ENCODE data around the gene GRIN2B. TPM values are rescaled to one million over a fixed set of nuclear protein-coding genes. Genes with fewer than 3 reads are reported as not detected.

GRIN2B gene
- total RNA-seq, result not detected
- polyA plus RNA-seq, result under 1 TPM in 1 of 2 donors, not detected in 1; 0.01 TPM

- intact Hi-C loops (cut with micrococcal nuclease), result no loop called here
- Histone ChIP-seq H3K27me3 (ENCODE audit: insufficient read depth, low read length) (peaks cover 10% of the 10 kb centered on the region), H3K4me3 (ENCODE audit: low read length in 2 of 2) (no peak within 1 kb of the TSS), H3K4me1 (ENCODE audit: insufficient read depth, low read length) (no peaks in the 10 kb centered on the region), H3K36me3 (ENCODE audit: insufficient read depth, low read length) (no peaks in the 10 kb centered on the region), H3K27ac (ENCODE audit: low read depth, low read length) (no peak within 1 kb of the TSS), H3K9me3 (ENCODE audit: control insufficient read depth in 1 of 2, low read length in 2 of 2) (no peaks in the 10 kb centered on the region)
- DNase-seq, result no peak
- peaks cover 0 to 7% (median 3%) of the 10 kb centered on the region in 8 donors for H3K9me3 Mint-ChIP-seq
- no peak within 1 kb of the TSS for H3K27ac Mint-ChIP-seq
- no peaks in the 10 kb centered on the region for H3K36me3 Mint-ChIP-seq
- H3K27me3 Mint-ChIP-seq, result peaks cover 45 to 50% of the 10 kb centered on the region in 2 donors
- H3K4me1 Mint-ChIP-seq, result peaks cover 1 to 15% (median 11%) of the 10 kb centered on the region in 4 donors
- H3K4me3 Mint-ChIP-seq, result peak within 1 kb of the TSS in 7 of 8 donors; percentile 8 to 69 (median 35)
- ChIA-PET CTCF (ENCODE audit: partially characterized antibody) (no interaction called here), POLR2A (ENCODE audit: partially characterized antibody) (no interaction called here)
Observed at GRCh38 chr12:13981296-13981962, at the start of gene GRIN2B. Gene GRIN2B (minus strand): TSS chr12:13981602. CDS start chr12:13866208, 115,394 bp downstream.

GRCh38 chr12:14026537-14026936, 45.1 kb upstream of the GRIN2B start:
- H3K4me1 ChIP-seq (ENCODE audit: insufficient read depth, low read length), result no peaks in the 10 kb centered on the region
- H3K4me1 Mint-ChIP-seq, result no peaks in the 10 kb centered on the region
- H3K9me3 ChIP-seq (ENCODE audit: control insufficient read depth in 1 of 2, low read length in 2 of 2), result no peaks in the 10 kb centered on the region
- H3K36me3 ChIP-seq (ENCODE audit: insufficient read depth, low read length), result no peaks in the 10 kb centered on the region
- no peak overlapping the region for H3K4me3 ChIP-seq (ENCODE audit: low read length in 2 of 2)
- no peak overlapping the region for H3K4me3 Mint-ChIP-seq
- H3K27me3 Mint-ChIP-seq, result peaks cover 1 to 4% of the 10 kb centered on the region in 2 donors
- no peaks in the 10 kb centered on the region for H3K36me3 Mint-ChIP-seq
- no peak overlapping the region for H3K27ac ChIP-seq (ENCODE audit: low read depth, low read length)
- intact Hi-C loops (cut with micrococcal nuclease), result no loop called here
- H3K27me3 ChIP-seq (ENCODE audit: insufficient read depth, low read length), result no peaks in the 10 kb centered on the region
- H3K27ac Mint-ChIP-seq, result no peak overlapping the region
- H3K9me3 Mint-ChIP-seq, result peaks cover 0 to 8% (median 0%) of the 10 kb centered on the region in 8 donors
- DNase-seq, result no peak
- CTCF ChIA-PET (ENCODE audit: partially characterized antibody), result no interaction called here
- POLR2A ChIA-PET (ENCODE audit: partially characterized antibody), result no interaction called here

GRCh38 chr12:14024591-14024990, 43.2 kb upstream of the GRIN2B start:
- Histone ChIP-seq H3K4me3 (ENCODE audit: low read length in 2 of 2) (no peak overlapping the region), H3K4me1 (ENCODE audit: insufficient read depth, low read length) (no peaks in the 10 kb centered on the region), H3K36me3 (ENCODE audit: insufficient read depth, low read length) (no peaks in the 10 kb centered on the region), H3K9me3 (ENCODE audit: control insufficient read depth in 1 of 2, low read length in 2 of 2) (no peaks in the 10 kb centered on the region), H3K27me3 (ENCODE audit: insufficient read depth, low read length) (no peaks in the 10 kb centered on the region), H3K27ac (ENCODE audit: low read depth, low read length) (no peak overlapping the region)
- Mint-ChIP-seq H3K27ac (no peak overlapping the region), H3K9me3 (peaks cover 0 to 8% (median 0%) of the 10 kb centered on the region in 8 donors), H3K36me3 (no peaks in the 10 kb centered on the region), H3K4me3 (no peak overlapping the region), H3K4me1 (no peaks in the 10 kb centered on the region), H3K27me3 (peaks cover 1 to 4% of the 10 kb centered on the region in 2 donors)
- CTCF ChIA-PET (ENCODE audit: partially characterized antibody), result no interaction called here
- no peak for DNase-seq
- intact Hi-C loops (cut with micrococcal nuclease), result no loop called here
- POLR2A ChIA-PET (ENCODE audit: partially characterized antibody), result no interaction called here

- Mint-ChIP-seq H3K27ac (no peak overlapping the region), H3K4me3 (no peak overlapping the region), H3K9me3 (peaks cover 0 to 3% (median 0%) of the 10 kb centered on the region in 8 donors), H3K4me1 (no peaks in the 10 kb centered on the region), H3K36me3 (no peaks in the 10 kb centered on the region), H3K27me3 (no peaks in the 10 kb centered on the region)
- ChIA-PET CTCF (ENCODE audit: partially characterized antibody) (no interaction called here), POLR2A (ENCODE audit: partially characterized antibody) (no interaction called here)
- no peaks in the 10 kb centered on the region for H3K9me3 ChIP-seq (ENCODE audit: control insufficient read depth in 1 of 2, low read length in 2 of 2)
- no peaks in the 10 kb centered on the region for H3K36me3 ChIP-seq (ENCODE audit: insufficient read depth, low read length)
- intact Hi-C loops (cut with micrococcal nuclease), result no loop called here
- H3K27ac ChIP-seq (ENCODE audit: low read depth, low read length), result no peak overlapping the region
- no peak overlapping the region for H3K4me3 ChIP-seq (ENCODE audit: low read length in 2 of 2)
- no peaks in the 10 kb centered on the region for H3K27me3 ChIP-seq (ENCODE audit: insufficient read depth, low read length)
- H3K4me1 ChIP-seq (ENCODE audit: insufficient read depth, low read length), result no peaks in the 10 kb centered on the region
- DNase-seq, result no peak
Observed at GRCh38 chr12:14018080-14018479, 36.7 kb upstream of the GRIN2B start.

GRCh38 chr12:14010989-14011388, 29.6 kb upstream of the GRIN2B start:
- no peaks in the 10 kb centered on the region for H3K27me3 Mint-ChIP-seq
- H3K4me3 Mint-ChIP-seq, result no peak overlapping the region
- Histone ChIP-seq H3K36me3 (ENCODE audit: insufficient read depth, low read length) (no peaks in the 10 kb centered on the region), H3K4me3 (ENCODE audit: low read length in 2 of 2) (no peak overlapping the region), H3K27me3 (ENCODE audit: insufficient read depth, low read length) (no peaks in the 10 kb centered on the region), H3K27ac (ENCODE audit: low read depth, low read length) (no peak overlapping the region), H3K9me3 (ENCODE audit: control insufficient read depth in 1 of 2, low read length in 2 of 2) (no peaks in the 10 kb centered on the region), H3K4me1 (ENCODE audit: insufficient read depth, low read length) (no peaks in the 10 kb centered on the region)
- no peaks in the 10 kb centered on the region for H3K4me1 Mint-ChIP-seq
- no peaks in the 10 kb centered on the region for H3K36me3 Mint-ChIP-seq
- intact Hi-C loops (cut with micrococcal nuclease), result no loop called here
- peaks cover 0 to 5% (median 0%) of the 10 kb centered on the region in 8 donors for H3K9me3 Mint-ChIP-seq
- ChIA-PET CTCF (ENCODE audit: partially characterized antibody) (no interaction called here), POLR2A (ENCODE audit: partially characterized antibody) (no interaction called here)
- no peak for DNase-seq
- H3K27ac Mint-ChIP-seq, result no peak overlapping the region

- no peak overlapping the region for H3K27ac Mint-ChIP-seq
- intact Hi-C loops (cut with micrococcal nuclease), result no loop called here
Observed at GRCh38 chr12:14007639-14008038, 26.2 kb upstream of the GRIN2B start.

GRCh38 chr12:13992585-13992984, 11.2 kb upstream of the GRIN2B start:
- intact Hi-C loops (cut with micrococcal nuclease), result no loop called here
- peaks cover 0 to 3% of the 10 kb centered on the region in 2 donors for H3K27me3 Mint-ChIP-seq

More at GRCh38 chr12:14007639-14008038, 26.2 kb upstream of the GRIN2B start:
- Mint-ChIP-seq H3K9me3 (peaks cover 0 to 12% (median 7%) of the 10 kb centered on the region in 8 donors), H3K4me1 (no peaks in the 10 kb centered on the region), H3K27me3 (peaks cover 0 to 1% of the 10 kb centered on the region in 2 donors), H3K4me3 (no peak overlapping the region), H3K36me3 (no peaks in the 10 kb centered on the region)
- CTCF ChIA-PET (ENCODE audit: partially characterized antibody), result no interaction called here
- Histone ChIP-seq H3K27me3 (ENCODE audit: insufficient read depth, low read length) (no peaks in the 10 kb centered on the region), H3K4me3 (ENCODE audit: low read length in 2 of 2) (no peak overlapping the region), H3K4me1 (ENCODE audit: insufficient read depth, low read length) (no peaks in the 10 kb centered on the region), H3K9me3 (ENCODE audit: control insufficient read depth in 1 of 2, low read length in 2 of 2) (no peaks in the 10 kb centered on the region), H3K36me3 (ENCODE audit: insufficient read depth, low read length) (no peaks in the 10 kb centered on the region), H3K27ac (ENCODE audit: low read depth, low read length) (no peak overlapping the region)
- no peak for DNase-seq
- POLR2A ChIA-PET (ENCODE audit: partially characterized antibody), result no interaction called here

More at GRCh38 chr12:13992585-13992984, 11.2 kb upstream of the GRIN2B start:
- no peak for DNase-seq
- ChIA-PET POLR2A (ENCODE audit: partially characterized antibody) (no interaction called here), CTCF (ENCODE audit: partially characterized antibody) (no interaction called here)
- Histone ChIP-seq H3K4me3 (ENCODE audit: low read length in 2 of 2) (no peak overlapping the region), H3K27ac (ENCODE audit: low read depth, low read length) (no peak overlapping the region), H3K4me1 (ENCODE audit: insufficient read depth, low read length) (no peaks in the 10 kb centered on the region), H3K27me3 (ENCODE audit: insufficient read depth, low read length) (no peaks in the 10 kb centered on the region), H3K36me3 (ENCODE audit: insufficient read depth, low read length) (no peaks in the 10 kb centered on the region), H3K9me3 (ENCODE audit: control insufficient read depth in 1 of 2, low read length in 2 of 2) (no peaks in the 10 kb centered on the region)
- no peak overlapping the region for H3K27ac Mint-ChIP-seq
- H3K9me3 Mint-ChIP-seq, result peaks cover 0 to 2% (median 0%) of the 10 kb centered on the region in 8 donors
- no peaks in the 10 kb centered on the region for H3K4me1 Mint-ChIP-seq
- H3K36me3 Mint-ChIP-seq, result no peaks in the 10 kb centered on the region
- H3K4me3 Mint-ChIP-seq, result no peak overlapping the region
